Fibroblast of lung (primary cell): ENCODE measurements around the gene SUPV3L1.

Source experiments
- CTCF ChIP-seq, 2 donors: IDR thresholded peaks in 1 of 2; conservative IDR thresholded peaks in 1 of 2; 1 replicate in 1 of 2; 2 replicates in 1 of 2; pipeline ENCODE4 v1.5.1; 2011 to 2012; ENCODE audit warnings: low read length in 2 of 2, control low read depth in 1 of 2, inconsistent platforms in 1 of 2, low read depth in 1 of 2, mild to moderate bottlenecking in 1 of 2
- EZH2 ChIP-seq: IDR thresholded peaks from 2 replicates; pipeline ENCODE4 v1.5.1; 2012; ENCODE audit warnings: low read length, control low read depth, mild to moderate bottlenecking; ENCODE audit errors: missing control alignments

- TF ChIP-seq CTCF (conservative IDR thresholded peaks at IDR 0.05 in 1 of 2, IDR thresholded peaks at IDR 0.05 in 1 of 2; ENCODE audit: low read depth in 1 of 2, low read length in 2 of 2) = no peak
- no peak for TF ChIP-seq EZH2
Observed at GRCh38 chr10:69168493-69168892, 11.5 kb upstream of the SUPV3L1 start.
